Measurements from ENCODE around the gene BRSK1. TPM values are rescaled to one million over a fixed set of nuclear protein-coding genes. Genes with fewer than 3 reads are reported as not detected.

BRSK1 gene
- total RNA-seq, 4 donors from 2014 or later, result 0.73 to 1.1 TPM; not detected in 2

GRCh38 chr19:55258476-55258827 lies 25.3 kb upstream of the BRSK1 start:
- no peaks in the 10 kb centered on the region for H3K27me3 ChIP-seq
- WGBS, 2 donors, result no CpG with 5 or more reads among the region's 53 CpGs
- DNase-seq, result no peak
- peak overlapping the region; percentile 84 to 99 (median 96) for H3K4me3 ChIP-seq
- intact Hi-C loops (cut with DNase I), result no loop called here
- H3K9me3 ChIP-seq, result no peaks in the 10 kb centered on the region
- TF ChIP-seq POLR2A (IDR thresholded peaks at IDR 0.05), result no peak
- TF ChIP-seq, protein P1, sequence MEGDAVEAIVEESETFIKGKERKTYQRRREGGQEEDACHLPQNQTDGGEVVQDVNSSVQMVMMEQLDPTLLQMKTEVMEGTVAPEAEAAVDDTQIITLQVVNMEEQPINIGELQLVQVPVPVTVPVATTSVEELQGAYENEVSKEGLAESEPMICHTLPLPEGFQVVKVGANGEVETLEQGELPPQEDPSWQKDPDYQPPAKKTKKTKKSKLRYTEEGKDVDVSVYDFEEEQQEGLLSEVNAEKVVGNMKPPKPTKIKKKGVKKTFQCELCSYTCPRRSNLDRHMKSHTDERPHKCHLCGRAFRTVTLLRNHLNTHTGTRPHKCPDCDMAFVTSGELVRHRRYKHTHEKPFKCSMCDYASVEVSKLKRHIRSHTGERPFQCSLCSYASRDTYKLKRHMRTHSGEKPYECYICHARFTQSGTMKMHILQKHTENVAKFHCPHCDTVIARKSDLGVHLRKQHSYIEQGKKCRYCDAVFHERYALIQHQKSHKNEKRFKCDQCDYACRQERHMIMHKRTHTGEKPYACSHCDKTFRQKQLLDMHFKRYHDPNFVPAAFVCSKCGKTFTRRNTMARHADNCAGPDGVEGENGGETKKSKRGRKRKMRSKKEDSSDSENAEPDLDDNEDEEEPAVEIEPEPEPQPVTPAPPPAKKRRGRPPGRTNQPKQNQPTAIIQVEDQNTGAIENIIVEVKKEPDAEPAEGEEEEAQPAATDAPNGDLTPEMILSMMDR (IDR thresholded peaks at IDR 0.05), result no peak
- H3K4me1 ChIP-seq, result peaks cover 41 to 58% (median 44%) of the 10 kb centered on the region in 3 donors
- H3K27ac ChIP-seq, result peak overlapping the region; percentile 90 to 98 (median 94)
- peaks cover 0 to 10% (median 0%) of the 10 kb centered on the region in 3 donors for H3K36me3 ChIP-seq

- intact Hi-C loops (cut with DNase I), result no loop called here
- Histone ChIP-seq H3K4me1 (peaks cover 36 to 53% (median 41%) of the 10 kb centered on the region in 3 donors), H3K9me3 (no peaks in the 10 kb centered on the region), H3K27ac (peak within 1 kb of the TSS; percentile 90 to 98 (median 94)), H3K36me3 (peaks cover 0 to 11% (median 0%) of the 10 kb centered on the region in 3 donors), H3K27me3 (no peaks in the 10 kb centered on the region), H3K4me3 (peak within 1 kb of the TSS; percentile 84 to 99 (median 96))
- peak; percentile 94 for DNase-seq
- TF ChIP-seq POLR2A (IDR thresholded peaks at IDR 0.05), result peak in 3 of 4 donors; percentile 83 to 97 (median 94)
- TF ChIP-seq, protein P1 (IDR thresholded peaks at IDR 0.05), result peak in 2 of 6 experiments; percentile 17 to 42
- WGBS, 2 donors, result 0 to 1% methylated on average over 15 to 18 of the region's 76 CpGs
Measured at GRCh38 chr19:55258828-55259539, 24.8 kb upstream of the BRSK1 start, which contains the start of gene PPP6R1. PPP6R1 (minus strand) TSS chr19:55259017; CDS start chr19:55247103, 11,914 bp downstream.

DNA sequence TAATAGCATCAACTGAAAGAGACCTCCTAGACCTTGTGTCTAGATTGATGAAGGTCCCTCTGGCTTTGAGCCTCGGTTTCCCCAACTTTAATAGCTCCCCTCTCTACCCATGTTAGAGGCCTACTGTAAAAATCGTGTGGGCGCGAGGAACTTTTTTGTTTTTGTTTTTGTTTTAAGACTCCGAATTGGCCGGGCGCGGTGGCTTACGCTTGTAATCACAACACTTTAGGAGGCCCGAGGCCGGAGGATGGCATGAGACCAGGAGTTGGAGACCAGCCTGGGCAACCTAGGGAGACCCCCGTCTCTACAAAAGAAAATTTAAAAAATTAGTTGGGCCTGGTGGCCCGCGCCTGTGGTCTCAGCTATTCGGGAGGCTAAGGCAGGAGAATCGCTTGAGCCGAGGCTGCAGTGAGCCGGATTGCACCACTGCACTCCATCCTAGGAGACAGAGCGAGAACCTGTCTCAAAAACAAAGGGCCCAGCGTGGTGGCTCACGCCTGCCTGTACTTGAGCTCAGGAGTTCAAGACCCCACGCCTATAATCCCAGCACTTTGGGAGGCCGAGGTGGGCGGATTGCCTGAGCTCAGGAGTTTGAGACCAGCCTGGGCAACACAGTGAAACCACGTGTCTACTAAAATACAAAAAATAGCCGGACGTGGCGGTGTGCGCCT lies 24.1 kb upstream of the BRSK1 start:
- TF ChIP-seq, protein P1 (IDR thresholded peaks at IDR 0.05), result no peak
- no peak for TF ChIP-seq POLR2A (IDR thresholded peaks at IDR 0.05)
- Histone ChIP-seq H3K27ac (peak overlapping the region; percentile 90 to 98 (median 94)), H3K4me3 (peak overlapping the region; percentile 84 to 99 (median 96)), H3K4me1 (peaks cover 32 to 46% (median 40%) of the 10 kb centered on the region in 3 donors), H3K36me3 (peaks cover 0 to 13% (median 0%) of the 10 kb centered on the region in 3 donors), H3K27me3 (no peaks in the 10 kb centered on the region), H3K9me3 (no peaks in the 10 kb centered on the region)
- WGBS, 2 donors, result 7 to 33% methylated on average over 8 to 11 of the region's 29 CpGs
- intact Hi-C loops (cut with DNase I), result no loop called here
- DNase-seq, result no peak

DNA sequence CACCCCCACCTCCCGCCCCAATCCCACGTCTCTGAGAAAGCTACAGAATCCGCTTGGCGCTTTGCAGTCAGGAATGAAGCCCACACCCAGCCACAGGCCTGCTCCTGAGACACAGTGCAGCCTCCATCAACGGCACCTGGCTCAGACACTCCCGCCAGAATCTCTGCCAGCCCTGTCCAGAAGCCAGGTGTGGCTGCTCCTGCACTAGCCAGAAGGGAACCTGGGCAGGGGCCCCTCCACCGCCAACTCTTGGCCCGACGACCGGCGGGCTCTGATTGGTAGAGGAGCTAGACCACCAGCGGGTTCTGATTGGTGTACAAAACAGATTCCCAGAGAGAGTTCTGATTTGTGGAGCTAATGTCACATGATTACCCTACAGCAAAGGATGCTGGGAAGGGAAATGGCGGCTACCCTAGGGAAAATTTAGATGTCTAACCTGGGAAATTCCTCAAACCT lies 22.1 kb upstream of the BRSK1 start:
- H3K36me3 ChIP-seq, result peaks cover 0 to 26% (median 0%) of the 10 kb centered on the region in 3 donors
- WGBS, 2 donors, result 85% methylated on average over 6 to 7 of the region's 13 CpGs
- H3K9me3 ChIP-seq, result no peaks in the 10 kb centered on the region
- H3K4me3 ChIP-seq, result no peak overlapping the region
- peaks cover 15 to 26% (median 19%) of the 10 kb centered on the region in 3 donors for H3K4me1 ChIP-seq
- H3K27ac ChIP-seq, result no peak overlapping the region
- DNase-seq, result no peak
- TF ChIP-seq, protein P1 (IDR thresholded peaks at IDR 0.05), result no peak
- no peak for TF ChIP-seq POLR2A (IDR thresholded peaks at IDR 0.05)
- H3K27me3 ChIP-seq, result no peaks in the 10 kb centered on the region
- intact Hi-C loops (cut with DNase I), result no loop called here

- 93 to 94% methylated on average over 3 to 9 of the region's 9 CpGs for WGBS, 2 donors
- TF ChIP-seq, protein P1 (IDR thresholded peaks at IDR 0.05), result no peak
- TF ChIP-seq POLR2A (IDR thresholded peaks at IDR 0.05), result no peak
- intact Hi-C loops (cut with DNase I), result no loop called here
- H3K27ac ChIP-seq, result no peak overlapping the region
- no peak for DNase-seq
- H3K36me3 ChIP-seq, result peaks cover 0 to 26% (median 0%) of the 10 kb centered on the region in 3 donors
- H3K4me1 ChIP-seq, result peaks cover 11 to 19% (median 13%) of the 10 kb centered on the region in 3 donors
- H3K9me3 ChIP-seq, result no peaks in the 10 kb centered on the region
- no peak overlapping the region for H3K4me3 ChIP-seq
- H3K27me3 ChIP-seq, result no peaks in the 10 kb centered on the region
Measured at GRCh38 chr19:55262359-55262758, 21.4 kb upstream of the BRSK1 start.
